Measurements from ENCODE around the gene TTC39C. TPM values are rescaled to one million over a fixed set of nuclear protein-coding genes. Genes with fewer than 3 reads are reported as not detected.

TTC39C gene
- total and polyA plus RNA-seq, 2 donors (not counting 3 experiments of a cell fraction or from before 2014, with no cell fraction given) = 0.61 to 6.2 TPM

GRCh38 chr18:23998820-23999219 is 15.7 kb upstream of the TTC39C start:
- no peak overlapping the region for H3K4me3 ChIP-seq (replicated peaks in 1 of 3; ENCODE audit: insufficient read depth in 1 of 3, low read depth in 1 of 3, low read length in 3 of 3)
- H3K9ac ChIP-seq (replicated peaks; ENCODE audit: extremely low read depth, insufficient read depth, low read length) = no peak overlapping the region
- peaks cover 3% of the 10 kb centered on the region for H3K4me1 ChIP-seq (ENCODE audit: control insufficient read depth, extremely low read depth, insufficient read depth, low read length)
- intact Hi-C loops (cut with micrococcal nuclease) = no loop called here
- no peak overlapping the region for H3K4me2 ChIP-seq (ENCODE audit: insufficient read depth, low read length)
- CTCF ChIA-PET = interaction anchor here (0.9 to 1.7 kb wide), 4 partner anchors 8 to 18 kb away, joined by 3 to 4 read pairs (median 4); no protein-coding TSS in a partner anchor
- H3K27me3 ChIP-seq (ENCODE audit: control insufficient read depth in 2 of 2, insufficient read depth in 2 of 2, low read length in 2 of 2) = peaks cover 2 to 5% of the 10 kb centered on the region in 2 experiments
- TF ChIP-seq EZH2 (IDR thresholded peaks at IDR 0.05; ENCODE audit: borderline replicate concordance, low read depth, low read length, severe bottlenecking) (no peak), CTCF (IDR thresholded peaks at IDR 0.05; ENCODE audit: extremely low read depth in 1 of 2, insufficient read depth in 1 of 2, low read depth in 1 of 2, low read length in 2 of 2) (no peak), JUN (IDR thresholded peaks at IDR 0.05; ENCODE audit: borderline replicate concordance, insufficient read depth, insufficient read length, low read depth) (no peak), GATA2 (IDR thresholded peaks at IDR 0.05; ENCODE audit: insufficient read depth, insufficient read length, low read depth, low read length) (no peak), POLR2A (IDR thresholded peaks at IDR 0.05; ENCODE audit: low read depth, low read length) (no peak), FOS (IDR thresholded peaks at IDR 0.05; ENCODE audit: borderline replicate concordance, insufficient read depth, low read length) (no peak), MAX (IDR thresholded peaks at IDR 0.05; ENCODE audit: insufficient read depth, insufficient read length) (no peak), POLR2AphosphoS5 (IDR thresholded peaks at IDR 0.05; ENCODE audit: insufficient read depth, low read depth, low read length) (no peak), MYC (IDR thresholded peaks at IDR 0.05; ENCODE audit: low read depth, low read length) (no peak)
- BruUV-seq (replicated peaks) = no TSS peak
- no peak overlapping the region for H3K27ac ChIP-seq (ENCODE audit: insufficient read depth, low read depth, low read length)
- H3K9me1 ChIP-seq (replicated peaks; ENCODE audit: control insufficient read depth, extremely low read depth, insufficient read depth, low read length) = no peaks in the 10 kb centered on the region
- POLR2A ChIA-PET = no interaction called here
- dilution Hi-C loops (cut with MboI; ENCODE audit: extremely low pct_ligation_motif_present, low sequenced_read_pairs) = no loop called here
- no peaks in the 10 kb centered on the region for H3K79me2 ChIP-seq (ENCODE audit: control insufficient read depth, insufficient read depth, low read length)
- H3K36me3 ChIP-seq (ENCODE audit: control insufficient read depth in 2 of 2, extremely low read depth in 1 of 2, insufficient read depth in 2 of 2, low read length in 2 of 2) = no peaks in the 10 kb centered on the region
- no peaks in the 10 kb centered on the region for H3K9me3 ChIP-seq (replicated peaks; ENCODE audit: control insufficient read depth, insufficient read depth, low read length)
- no peak overlapping the region for H2AFZ ChIP-seq (ENCODE audit: low read depth, low read length)
- FAIRE-seq (no peak), DNase-seq (ENCODE audit: low read depth, low spot score) (no peak)
- no peaks in the 10 kb centered on the region for H4K20me1 ChIP-seq (replicated peaks; ENCODE audit: control insufficient read depth, extremely low read depth, insufficient read depth, low read length)
